Measurements from ENCODE around the gene TSPYL6. TPM values are rescaled to one million over a fixed set of nuclear protein-coding genes. Genes with fewer than 3 reads are reported as not detected.

Gene TSPYL6
- total RNA-seq, 1 donor from 2014 or later: not detected

Other genes starting within 250 kb of the TSPYL6 start
- 10.8 and 12.1 TPM in 2 replicates for gene ACYP2, start 140.6 kb downstream of the TSPYL6 start, total RNA-seq
- 169 and 172 TPM in 2 replicates for gene SPTBN1, start 200.1 kb upstream of the TSPYL6 start, total RNA-seq

All from T-helper 2 cell treated with Interferon-gamma antibody and Interleukin-4, amounts not matched to agents 100 ng/mL and 5 ng/mL, for 36 hours (primary cell).